Panc1 (cell line): ENCODE results near the gene PLBD2. TPM values are rescaled to one million over a fixed set of nuclear protein-coding genes. Genes with fewer than 3 reads are reported as not detected.

Experiments
- ATAC-seq: fragments of 200-7000 bp; cut with Tn5 transposase; 2 replicates; pipeline ENCODE4 v1.9.1; 2020; ENCODE audit warnings: mild to moderate bottlenecking, moderate library complexity
- BruUV-seq: library from RNA; stranded (reverse); fragments of 400-500 nt; replicated peaks from 2 replicates; lab custom pipeline; 2021; lab: Mats Ljungman, UMichigan
- CTCF ChIA-PET: fragments of 300-600 bp; sonication (Branson Sonifier 250); formaldehyde crosslinking; loops from one replicate; lab custom pipeline; 2022; ENCODE audit warnings: antibody characterized with exemption; lab: Charles Lee
- POLR2A ChIA-PET: fragments of 300-600 bp; sonication (Branson Sonifier 250); formaldehyde crosslinking; loops from one replicate; lab custom pipeline; 2022; ENCODE audit warnings: antibody characterized with exemption; lab: Charles Lee
- DNase-seq: peaks from one replicate; pipeline ENCODE4 v3.0.0-alpha.2; 2010; ENCODE audit warnings: low read depth, low spot score
- H3K27ac ChIP-seq: 2 replicates; pipeline ENCODE4 v1.5.1; 2011; ENCODE audit warnings: mild to moderate bottlenecking, low read length, inconsistent platforms
- H3K27me3 ChIP-seq: fragments of 200-500 bp; sonication (Bioruptor generic); 2 replicates; pipeline ENCODE4 v1.6.0; 2014; ENCODE audit warnings: low read length, inconsistent platforms; ENCODE audit not compliant: control insufficient read depth, insufficient read depth
- H3K36me3 ChIP-seq: fragments of 200-500 bp; sonication (Bioruptor generic); 2 replicates; pipeline ENCODE4 v1.5.1; 2014; ENCODE audit warnings: inconsistent platforms, mild to moderate bottlenecking, low read length, moderate library complexity; ENCODE audit not compliant: control insufficient read depth, insufficient read depth
- H3K4me1 ChIP-seq: 2 replicates; pipeline ENCODE4 v1.5.1; 2011; ENCODE audit warnings: inconsistent platforms, mild to moderate bottlenecking, low read length, moderate library complexity; ENCODE audit not compliant: control insufficient read depth, insufficient read depth
- H3K4me3 ChIP-seq, 2 experiments: 2 replicates each; pipeline ENCODE4 v1.5.1; 2011 to 2012; ENCODE audit warnings: low read depth in 2 of 2, low read length in 2 of 2, mild to moderate bottlenecking in 2 of 2, inconsistent platforms in 1 of 2, moderate library complexity in 1 of 2
- H3K9me3 ChIP-seq: fragments of 200-500 bp; sonication (Bioruptor generic); 2 replicates; pipeline ENCODE4 v1.5.1; 2014; ENCODE audit warnings: low read depth, mild to moderate bottlenecking, inconsistent platforms, low read length, moderate library complexity; ENCODE audit not compliant: control insufficient read depth, insufficient read depth
- POLR2AphosphoS5 ChIP-seq: IDR thresholded peaks from 2 replicates; pipeline ENCODE4 v1.6.1; 2012; ENCODE audit warnings: mild to moderate bottlenecking, low read depth, low read length, moderate library complexity
- SIN3A ChIP-seq: IDR thresholded peaks from 2 replicates; pipeline ENCODE4 v1.6.1; 2012; ENCODE audit warnings: low read depth, mild to moderate bottlenecking, low read length, moderate library complexity, borderline replicate concordance; ENCODE audit not compliant: insufficient read depth
- TCF7L2 ChIP-seq: IDR thresholded peaks from 2 replicates; pipeline ENCODE4 v1.6.1; 2011; ENCODE audit warnings: mild to moderate bottlenecking, low read depth, low read length, inconsistent platforms
- in situ Hi-C: cut with HindIII; loops from 2 replicates; pipeline ENCODE4 v1.10.0; 2016; ENCODE audit warnings: low sequenced_read_pairs, low pct_unique_long_range_greater_than_20kb
- intact Hi-C: fragments of 100-400 bp; cut with micrococcal nuclease; formaldehyde crosslinking; loops from one replicate; pipeline ENCODE4 v1.10.0; 2022; ENCODE audit not compliant: unreplicated experiment
- total RNA-seq: library from RNA; stranded (reverse); gene quantifications from one replicate; pipeline ENCODE4 v1.2.1, GENCODE V29; 2021; ENCODE audit not compliant: unreplicated experiment
- TF ChIP-seq, protein P1 (sequence below): fragments of 450-650 bp; IDR thresholded peaks from 2 replicates; pipeline ENCODE4 v1.5.1; 2017; ENCODE audit warnings: mild to moderate bottlenecking
- TF ChIP-seq, protein P2 (sequence below), 2 experiments: IDR thresholded peaks; 2 replicates each; pipeline ENCODE4 v1.6.1; 2011 to 2012; ENCODE audit warnings: low read depth in 2 of 2, control low read depth in 1 of 2, low read length in 1 of 2, mild to moderate bottlenecking in 1 of 2, moderate library complexity in 1 of 2; ENCODE audit not compliant: insufficient read depth in 1 of 2

PLBD2 gene
- total RNA-seq, 1 experiment from 2014 or later, result 69.7 TPM

DNA sequence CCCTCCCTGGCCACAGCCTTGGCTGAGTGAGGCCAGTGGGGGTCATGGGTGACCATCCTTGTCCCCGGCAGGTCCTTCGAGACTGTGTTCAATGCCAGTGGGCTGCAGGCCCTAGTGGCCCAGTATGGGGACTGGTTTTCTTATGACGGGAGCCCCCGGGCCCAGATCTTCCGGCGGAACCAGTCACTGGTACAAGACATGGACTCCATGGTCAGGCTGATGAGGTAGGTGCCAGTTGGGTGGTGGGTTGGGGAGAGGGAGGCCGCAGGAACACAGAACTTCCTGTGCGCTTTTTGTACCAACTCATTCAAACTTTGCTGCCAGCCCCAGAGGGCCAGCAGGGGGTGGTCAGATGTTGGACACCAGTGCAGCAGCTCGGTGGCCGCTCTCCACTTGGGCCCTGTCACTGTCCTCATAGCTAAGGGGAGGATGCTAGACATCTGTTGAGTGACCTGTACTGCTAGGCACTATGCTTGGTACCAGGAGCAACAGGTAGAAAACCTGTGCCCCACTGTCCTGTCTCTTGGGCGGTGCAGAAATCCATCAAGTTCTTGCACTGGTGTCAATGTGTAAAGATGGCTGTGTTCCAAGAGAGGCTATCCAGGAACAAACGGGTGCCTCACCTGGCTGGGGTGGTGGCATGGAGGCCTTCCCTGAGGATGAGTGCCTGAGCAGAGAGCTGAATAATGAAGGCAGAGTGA lies 28.6 kb downstream of the PLBD2 start:
- DNase-seq (no peak), ATAC-seq (no peak)
- BruUV-seq, result no TSS peak
- no peak for TF ChIP-seq POLR2AphosphoS5
- no peak for TF ChIP-seq SIN3A
- no peak for TF ChIP-seq TCF7L2
- TF ChIP-seq, protein P1, sequence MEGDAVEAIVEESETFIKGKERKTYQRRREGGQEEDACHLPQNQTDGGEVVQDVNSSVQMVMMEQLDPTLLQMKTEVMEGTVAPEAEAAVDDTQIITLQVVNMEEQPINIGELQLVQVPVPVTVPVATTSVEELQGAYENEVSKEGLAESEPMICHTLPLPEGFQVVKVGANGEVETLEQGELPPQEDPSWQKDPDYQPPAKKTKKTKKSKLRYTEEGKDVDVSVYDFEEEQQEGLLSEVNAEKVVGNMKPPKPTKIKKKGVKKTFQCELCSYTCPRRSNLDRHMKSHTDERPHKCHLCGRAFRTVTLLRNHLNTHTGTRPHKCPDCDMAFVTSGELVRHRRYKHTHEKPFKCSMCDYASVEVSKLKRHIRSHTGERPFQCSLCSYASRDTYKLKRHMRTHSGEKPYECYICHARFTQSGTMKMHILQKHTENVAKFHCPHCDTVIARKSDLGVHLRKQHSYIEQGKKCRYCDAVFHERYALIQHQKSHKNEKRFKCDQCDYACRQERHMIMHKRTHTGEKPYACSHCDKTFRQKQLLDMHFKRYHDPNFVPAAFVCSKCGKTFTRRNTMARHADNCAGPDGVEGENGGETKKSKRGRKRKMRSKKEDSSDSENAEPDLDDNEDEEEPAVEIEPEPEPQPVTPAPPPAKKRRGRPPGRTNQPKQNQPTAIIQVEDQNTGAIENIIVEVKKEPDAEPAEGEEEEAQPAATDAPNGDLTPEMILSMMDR, result no peak
- TF ChIP-seq, protein P2, sequence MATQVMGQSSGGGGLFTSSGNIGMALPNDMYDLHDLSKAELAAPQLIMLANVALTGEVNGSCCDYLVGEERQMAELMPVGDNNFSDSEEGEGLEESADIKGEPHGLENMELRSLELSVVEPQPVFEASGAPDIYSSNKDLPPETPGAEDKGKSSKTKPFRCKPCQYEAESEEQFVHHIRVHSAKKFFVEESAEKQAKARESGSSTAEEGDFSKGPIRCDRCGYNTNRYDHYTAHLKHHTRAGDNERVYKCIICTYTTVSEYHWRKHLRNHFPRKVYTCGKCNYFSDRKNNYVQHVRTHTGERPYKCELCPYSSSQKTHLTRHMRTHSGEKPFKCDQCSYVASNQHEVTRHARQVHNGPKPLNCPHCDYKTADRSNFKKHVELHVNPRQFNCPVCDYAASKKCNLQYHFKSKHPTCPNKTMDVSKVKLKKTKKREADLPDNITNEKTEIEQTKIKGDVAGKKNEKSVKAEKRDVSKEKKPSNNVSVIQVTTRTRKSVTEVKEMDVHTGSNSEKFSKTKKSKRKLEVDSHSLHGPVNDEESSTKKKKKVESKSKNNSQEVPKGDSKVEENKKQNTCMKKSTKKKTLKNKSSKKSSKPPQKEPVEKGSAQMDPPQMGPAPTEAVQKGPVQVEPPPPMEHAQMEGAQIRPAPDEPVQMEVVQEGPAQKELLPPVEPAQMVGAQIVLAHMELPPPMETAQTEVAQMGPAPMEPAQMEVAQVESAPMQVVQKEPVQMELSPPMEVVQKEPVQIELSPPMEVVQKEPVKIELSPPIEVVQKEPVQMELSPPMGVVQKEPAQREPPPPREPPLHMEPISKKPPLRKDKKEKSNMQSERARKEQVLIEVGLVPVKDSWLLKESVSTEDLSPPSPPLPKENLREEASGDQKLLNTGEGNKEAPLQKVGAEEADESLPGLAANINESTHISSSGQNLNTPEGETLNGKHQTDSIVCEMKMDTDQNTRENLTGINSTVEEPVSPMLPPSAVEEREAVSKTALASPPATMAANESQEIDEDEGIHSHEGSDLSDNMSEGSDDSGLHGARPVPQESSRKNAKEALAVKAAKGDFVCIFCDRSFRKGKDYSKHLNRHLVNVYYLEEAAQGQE (IDR thresholded peaks at IDR 0.05; ENCODE audit: insufficient read depth in 1 of 2, low read depth in 2 of 2, low read length in 1 of 2), result no peak
- no peaks in the 10 kb centered on the region for H3K4me1 ChIP-seq
- ChIA-PET POLR2A (no interaction called here), CTCF (no interaction called here)
- in situ Hi-C loops (no loop called here), intact Hi-C loops (no loop called here)
- H3K27ac ChIP-seq, result no peak overlapping the region
- no peaks in the 10 kb centered on the region for H3K9me3 ChIP-seq
- no peaks in the 10 kb centered on the region for H3K36me3 ChIP-seq
- H3K4me3 ChIP-seq, result no peak overlapping the region
- H3K27me3 ChIP-seq, result no peaks in the 10 kb centered on the region

DNA sequence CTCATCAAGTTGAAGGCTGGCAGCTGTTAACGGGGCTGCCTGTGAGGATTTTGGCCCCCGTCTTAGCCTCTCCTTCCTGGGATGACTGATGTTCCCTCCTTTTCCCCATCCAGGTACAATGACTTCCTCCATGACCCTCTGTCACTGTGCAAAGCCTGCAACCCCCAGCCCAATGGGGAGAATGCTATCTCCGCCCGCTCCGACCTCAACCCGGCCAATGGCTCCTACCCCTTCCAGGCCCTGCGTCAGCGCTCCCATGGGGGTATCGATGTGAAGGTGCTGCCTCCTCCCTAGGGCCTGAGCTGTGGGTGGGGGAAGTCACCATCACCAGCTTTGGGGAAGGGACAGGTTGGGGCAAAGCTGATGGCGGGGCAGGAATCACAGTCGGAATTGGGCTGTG lies 29.2 kb downstream of the PLBD2 start:
- intact Hi-C loops (no loop called here), in situ Hi-C loops (no loop called here)
- Histone ChIP-seq H3K9me3 (no peaks in the 10 kb centered on the region), H3K4me1 (no peaks in the 10 kb centered on the region), H3K4me3 (no peak overlapping the region), H3K36me3 (no peaks in the 10 kb centered on the region), H3K27ac (no peak overlapping the region), H3K27me3 (no peaks in the 10 kb centered on the region)
- no TSS peak for BruUV-seq
- no peak for ATAC-seq
- no peak for DNase-seq
- POLR2A ChIA-PET, result no interaction called here
- CTCF ChIA-PET, result no interaction called here
- TF ChIP-seq, protein P1, result no peak
- TF ChIP-seq, protein P2 (IDR thresholded peaks at IDR 0.05; ENCODE audit: insufficient read depth in 1 of 2, low read depth in 2 of 2, low read length in 1 of 2), result no peak
- TF ChIP-seq SIN3A (no peak), POLR2AphosphoS5 (no peak), TCF7L2 (no peak)
